Putamen (tissue), 1 donor: ENCODE data around the gene TGM3.

Source experiments
- DNase-seq: peaks from one replicate; pipeline ENCODE4 v3.0.0-alpha.2; 2016; ENCODE audit warnings: low spot score

Gene TGM3

DNA sequence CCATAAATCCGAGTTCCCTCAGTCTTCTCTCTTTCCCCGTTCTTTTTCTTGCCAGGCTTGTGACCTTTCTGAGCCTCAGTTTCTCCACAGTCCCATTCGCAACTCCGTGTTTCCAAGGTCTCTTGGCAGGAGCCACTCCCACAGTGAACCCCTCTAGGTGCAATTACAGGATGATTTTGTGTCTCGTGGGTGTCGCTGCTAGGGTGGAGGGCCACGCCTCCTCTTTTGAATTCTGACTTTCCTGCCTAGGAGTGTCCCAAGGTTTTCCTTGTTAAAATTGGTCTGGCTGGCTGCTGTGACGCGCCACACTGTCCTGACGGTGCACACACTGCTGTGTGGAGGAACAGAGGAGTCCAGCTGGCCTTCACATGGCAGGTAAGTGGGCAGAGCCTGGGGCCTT lies 84.8 kb downstream of the TGM3 start, which contains the start of gene TGM6:
Gene TGM6, plus strand, starts transcription at position 301 of the 400 bp plus-strand sequence. Its CDS starts 68 bp downstream, at position 369.
- no peak for DNase-seq

DNA sequence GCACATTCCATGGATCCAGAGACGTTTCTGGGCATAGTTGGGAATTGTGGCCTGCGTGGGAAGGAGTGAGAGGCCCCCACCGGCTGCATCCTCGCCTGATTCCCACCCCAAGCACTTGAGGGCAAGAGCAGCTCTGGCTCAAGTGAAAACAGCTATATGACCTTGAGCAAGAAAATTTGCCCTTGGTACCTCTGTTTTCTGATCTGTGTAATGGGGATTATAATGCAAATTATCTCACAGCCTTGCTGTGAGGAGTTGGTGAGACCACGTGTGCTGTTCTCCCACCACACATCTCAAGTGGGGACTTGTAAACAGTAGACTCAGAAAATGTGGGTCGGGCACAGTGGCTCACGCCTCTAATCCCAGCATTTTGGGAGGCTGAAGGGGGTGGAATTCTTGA lies 85.5 kb downstream of the TGM3 start:
- DNase-seq = no peak

DNA sequence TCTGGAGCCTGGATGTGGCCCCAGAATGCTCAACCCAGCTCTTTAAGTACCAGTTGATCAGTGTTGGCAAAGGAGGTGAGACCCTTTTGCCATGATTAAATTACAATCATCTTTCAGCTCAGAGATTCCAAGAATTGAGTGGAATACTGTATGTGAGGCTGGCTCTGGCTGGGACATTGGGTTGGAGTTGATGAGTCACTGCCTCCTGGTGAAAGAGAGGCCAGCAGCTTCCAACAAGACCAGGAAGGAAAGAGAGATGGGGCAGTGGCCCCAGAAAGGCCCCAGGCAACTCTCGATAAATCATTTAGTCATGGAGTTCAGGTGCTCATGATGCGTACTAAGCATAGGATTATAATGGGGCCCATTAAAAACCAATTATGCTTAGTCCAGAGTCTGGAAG lies 87.0 kb downstream of the TGM3 start:
- no peak for DNase-seq

DNA sequence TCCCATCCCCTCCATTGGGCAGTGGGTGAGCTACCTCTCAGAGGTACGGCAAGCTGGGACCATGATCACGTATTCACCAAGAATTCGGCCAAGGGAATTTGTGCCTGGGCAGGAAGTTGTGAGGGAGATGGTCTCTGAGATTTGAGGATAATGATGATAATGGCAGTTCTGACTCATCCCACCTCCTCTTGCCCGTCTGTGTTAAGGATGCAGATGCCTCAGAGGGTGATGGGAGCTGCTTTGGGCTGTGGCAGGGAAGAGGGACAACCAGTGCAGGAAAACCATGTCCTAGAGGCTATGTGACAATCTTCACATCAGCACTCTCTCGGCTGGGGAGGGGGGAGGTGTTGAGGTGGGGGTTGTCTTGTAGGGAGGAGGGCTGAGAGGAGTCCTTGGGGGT lies 89.2 kb downstream of the TGM3 start:
- DNase-seq = no peak

DNA sequence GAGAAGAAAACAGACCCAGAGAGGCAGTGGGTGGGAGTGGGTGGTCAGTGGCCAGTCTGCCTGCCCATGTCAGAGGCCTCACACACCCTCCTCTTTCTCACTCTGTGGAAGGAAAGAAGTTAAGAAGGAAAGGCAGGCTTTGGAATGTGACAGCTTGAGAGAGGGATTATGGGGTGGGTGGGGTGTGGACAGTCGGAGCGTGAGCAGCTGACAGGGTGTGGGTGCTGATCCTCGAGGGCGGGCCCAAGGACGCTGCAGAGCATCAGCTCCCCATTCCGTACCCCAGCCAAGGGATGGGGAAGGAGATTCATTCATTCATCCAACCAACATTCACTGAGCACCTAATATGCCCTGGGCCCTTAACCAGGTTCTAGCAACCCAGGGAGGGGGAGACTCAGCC lies 89.7 kb downstream of the TGM3 start:
- DNase-seq = no peak

DNA sequence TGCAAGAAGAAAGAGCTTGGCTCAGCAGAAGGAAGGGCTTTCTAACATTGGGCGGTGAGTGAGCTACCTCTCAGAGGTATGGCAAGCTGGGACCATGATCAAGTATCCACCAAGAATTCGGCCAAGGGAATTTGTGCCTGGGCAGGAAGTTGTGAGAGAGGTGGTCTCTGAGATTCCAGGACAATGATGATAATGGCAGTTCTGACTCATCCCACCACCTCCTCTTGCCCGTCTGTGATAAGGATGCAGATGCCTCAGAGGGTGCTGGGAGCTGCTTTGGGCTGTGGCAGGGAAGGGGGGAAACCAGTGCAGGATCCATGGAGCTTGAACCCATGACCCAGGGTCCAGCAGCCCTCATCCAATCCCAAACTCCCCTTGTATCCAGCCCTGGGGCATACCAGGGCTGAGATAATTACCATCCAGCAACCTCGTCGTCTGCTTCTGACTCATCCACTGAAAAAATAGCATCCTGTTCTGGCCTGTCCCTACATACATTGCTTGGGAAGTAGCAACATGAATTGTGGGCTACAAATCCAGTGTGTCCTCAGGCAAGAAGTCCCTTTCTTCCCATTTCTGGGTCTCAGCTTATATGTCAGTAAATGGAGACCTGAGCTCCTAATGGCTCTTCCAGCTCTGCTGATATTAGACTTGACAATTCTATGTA lies 90.8 kb downstream of the TGM3 start:
- DNase-seq = no peak

DNA sequence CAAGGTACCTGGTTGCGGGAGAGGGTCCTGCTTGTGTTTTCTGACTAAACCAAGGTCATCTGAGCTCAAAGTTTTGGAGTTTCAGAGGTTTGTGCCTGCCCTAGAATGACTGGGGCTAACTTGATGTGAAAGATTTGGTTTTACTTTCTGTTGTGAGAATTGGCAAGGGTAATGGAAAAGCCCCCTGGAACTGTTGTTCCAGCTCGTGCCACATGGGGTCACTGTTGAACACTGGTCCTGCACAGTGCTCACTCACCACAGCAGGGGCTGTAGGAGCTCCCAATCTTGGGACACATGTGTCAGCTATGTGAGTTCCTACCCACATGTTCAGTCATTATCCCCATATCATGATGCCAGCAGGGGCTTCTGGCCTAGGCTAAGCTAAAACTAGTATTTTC lies 91.4 kb downstream of the TGM3 start:
- DNase-seq = no peak

DNA sequence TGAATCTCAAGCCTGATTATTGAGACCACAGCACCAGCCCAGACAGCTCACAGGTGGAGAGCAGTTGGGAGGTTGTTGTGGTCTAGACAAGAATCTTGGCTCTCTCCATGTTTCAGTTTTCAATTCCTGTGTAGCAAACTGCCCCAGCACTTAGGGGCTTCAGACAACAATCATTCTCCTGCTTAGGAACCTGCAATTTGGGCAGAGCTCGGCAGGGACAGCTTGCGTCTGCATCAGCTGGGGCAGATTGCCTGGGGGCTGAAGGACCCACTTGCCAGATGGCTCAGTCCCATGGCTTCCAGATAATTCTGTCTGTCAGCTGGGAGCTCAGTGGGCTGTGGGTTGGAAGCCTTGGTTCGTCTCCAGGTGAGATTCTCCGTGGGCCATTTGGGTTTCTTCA lies 91.8 kb downstream of the TGM3 start:
- DNase-seq = no peak
